ENCODE data around the gene OCLN.

Gene OCLN

GRCh38 chr5:69494452-69494851, 1.9 kb downstream of the OCLN start:
- H3K27ac ChIP-seq: no peak overlapping the region
- no peak overlapping the region for H3K4me3 ChIP-seq
- no peak for TF ChIP-seq CTCF (IDR thresholded peaks at IDR 0.05)
- no peak for DNase-seq (ENCODE audit: low spot score)

GRCh38 chr5:69497006-69497520, 4.5 kb downstream of the OCLN start:
- TF ChIP-seq CTCF (IDR thresholded peaks at IDR 0.05): no peak
- H3K27ac ChIP-seq: no peak overlapping the region
- no peak for DNase-seq (ENCODE audit: low spot score)
- no peak overlapping the region for H3K4me3 ChIP-seq

- H3K27ac ChIP-seq: no peak overlapping the region
- no peak for DNase-seq (ENCODE audit: low spot score)
- TF ChIP-seq CTCF (IDR thresholded peaks at IDR 0.05): no peak
Measured at GRCh38 chr5:69498384-69498783, 5.8 kb downstream of the OCLN start.

GRCh38 chr5:69502367-69502766, 9.8 kb downstream of the OCLN start:
- DNase-seq (ENCODE audit: low spot score): no peak
- Histone ChIP-seq H3K4me3 (no peak overlapping the region), H3K27ac (no peak overlapping the region)
- no peak for TF ChIP-seq CTCF (IDR thresholded peaks at IDR 0.05)

More at GRCh38 chr5:69498384-69498783, 5.8 kb downstream of the OCLN start:
- H3K4me3 ChIP-seq: no peak overlapping the region

GRCh38 chr5:69502767-69503488, 10.3 kb downstream of the OCLN start:
- DNase-seq (ENCODE audit: low spot score): no peak
- Histone ChIP-seq H3K27ac (no peak overlapping the region), H3K4me3 (no peak overlapping the region)
- TF ChIP-seq CTCF (IDR thresholded peaks at IDR 0.05): no peak

- no peak overlapping the region for H3K27ac ChIP-seq
- no peak for DNase-seq (ENCODE audit: low spot score)
- no peak for TF ChIP-seq CTCF (IDR thresholded peaks at IDR 0.05)
- H3K4me3 ChIP-seq: no peak overlapping the region
Measured at GRCh38 chr5:69504036-69504435, 11.4 kb downstream of the OCLN start.

GRCh38 chr5:69505306-69505705, 12.7 kb downstream of the OCLN start:
- no peak for DNase-seq (ENCODE audit: low spot score)
- Histone ChIP-seq H3K4me3 (no peak overlapping the region), H3K27ac (no peak overlapping the region)
- TF ChIP-seq CTCF (IDR thresholded peaks at IDR 0.05): no peak

All from coronary artery (tissue), 2 donors.